Daoy (cell line): ENCODE results near the gene U2AF2. TPM values are rescaled to one million over a fixed set of nuclear protein-coding genes. Genes with fewer than 3 reads are reported as not detected.

Source experiments
- DNase-seq: peaks from one replicate; pipeline ENCODE4 v3.0.0-alpha.2; 2015; ENCODE audit warnings: low read depth
- total RNA-seq: library from RNA; depleted of rRNA; stranded (reverse); fragments of >200 nt; shearing (Covaris generic); gene quantifications from 2 replicates; pipeline ENCODE4 v1.2.3, GENCODE V29; 2014; rRNA removed

Gene U2AF2
- 218 and 267 TPM in 2 replicates for total RNA-seq

- DNase-seq, result peak; percentile 95
Observed at GRCh38 chr19:55654868-55655647, at the start of gene U2AF2. Gene U2AF2, plus strand, starts transcription at chr19:55655035. Its CDS starts 70 bp downstream, at chr19:55655105.

GRCh38 chr19:55605207-55605636 is 49.6 kb upstream of the U2AF2 start:
- peak; percentile 99 for DNase-seq

- peak; percentile 90 for DNase-seq
Observed at GRCh38 chr19:55605637-55606470, 49.0 kb upstream of the U2AF2 start, which contains the start of gene ZNF865. Gene ZNF865, plus strand, starts transcription at chr19:55605647. Its CDS starts 7,972 bp downstream, at chr19:55613619.

- no peak for DNase-seq
Observed at GRCh38 chr19:55606471-55606787, 48.4 kb upstream of the U2AF2 start.

- no peak for DNase-seq
Observed at GRCh38 chr19:55606817-55607216, 48.0 kb upstream of the U2AF2 start.

GRCh38 chr19:55609326-55609725 is 45.5 kb upstream of the U2AF2 start:
- no peak for DNase-seq

GRCh38 chr19:55611300-55611982 is 43.4 kb upstream of the U2AF2 start:
- DNase-seq, result no peak

GRCh38 chr19:55611983-55612645 is 42.7 kb upstream of the U2AF2 start:
- no peak for DNase-seq

GRCh38 chr19:55613396-55613795 is 41.4 kb upstream of the U2AF2 start:
- no peak for DNase-seq

GRCh38 chr19:55613930-55614710 is 40.7 kb upstream of the U2AF2 start:
- no peak for DNase-seq

- DNase-seq, result no peak
Observed at GRCh38 chr19:55614711-55615542, 39.9 kb upstream of the U2AF2 start.

GRCh38 chr19:55615543-55616394 is 39.1 kb upstream of the U2AF2 start:
- DNase-seq, result no peak

- no peak for DNase-seq
Observed at GRCh38 chr19:55616395-55616875, 38.4 kb upstream of the U2AF2 start.

- no peak for DNase-seq
Observed at GRCh38 chr19:55617426-55617825, 37.4 kb upstream of the U2AF2 start.

GRCh38 chr19:55618426-55618825 is 36.4 kb upstream of the U2AF2 start:
- no peak for DNase-seq

- no peak for DNase-seq
Observed at GRCh38 chr19:55619286-55619685, 35.5 kb upstream of the U2AF2 start.

GRCh38 chr19:55620410-55621204 is 34.2 kb upstream of the U2AF2 start:
- no peak for DNase-seq

GRCh38 chr19:55621205-55621672 is 33.6 kb upstream of the U2AF2 start:
- DNase-seq, result no peak
